Effector CD4-positive, alpha-beta T cell (primary cell): ENCODE measurements around the gene NDUFB7.
A peak's percentile ranks its signal among the peaks of the same experiment; 100 is the strongest.
"Not testable (repeated sequence)": the region's sequence is repeated elsewhere in the genome, so short reads cannot be mapped to it uniquely, and the experiment has no call there.

Experiments
- DNase-seq: peaks from one replicate; pipeline ENCODE4 v3.0.0-alpha.2; 2020
- total RNA-seq: gene quantifications from one replicate; lab custom pipeline; 2026; lab: John Stamatoyannopoulos, UW

Gene NDUFB7
- 14.3 reads per million, percentile 39 among the genes with 10 or more reads in this experiment for total RNA-seq

DNA sequence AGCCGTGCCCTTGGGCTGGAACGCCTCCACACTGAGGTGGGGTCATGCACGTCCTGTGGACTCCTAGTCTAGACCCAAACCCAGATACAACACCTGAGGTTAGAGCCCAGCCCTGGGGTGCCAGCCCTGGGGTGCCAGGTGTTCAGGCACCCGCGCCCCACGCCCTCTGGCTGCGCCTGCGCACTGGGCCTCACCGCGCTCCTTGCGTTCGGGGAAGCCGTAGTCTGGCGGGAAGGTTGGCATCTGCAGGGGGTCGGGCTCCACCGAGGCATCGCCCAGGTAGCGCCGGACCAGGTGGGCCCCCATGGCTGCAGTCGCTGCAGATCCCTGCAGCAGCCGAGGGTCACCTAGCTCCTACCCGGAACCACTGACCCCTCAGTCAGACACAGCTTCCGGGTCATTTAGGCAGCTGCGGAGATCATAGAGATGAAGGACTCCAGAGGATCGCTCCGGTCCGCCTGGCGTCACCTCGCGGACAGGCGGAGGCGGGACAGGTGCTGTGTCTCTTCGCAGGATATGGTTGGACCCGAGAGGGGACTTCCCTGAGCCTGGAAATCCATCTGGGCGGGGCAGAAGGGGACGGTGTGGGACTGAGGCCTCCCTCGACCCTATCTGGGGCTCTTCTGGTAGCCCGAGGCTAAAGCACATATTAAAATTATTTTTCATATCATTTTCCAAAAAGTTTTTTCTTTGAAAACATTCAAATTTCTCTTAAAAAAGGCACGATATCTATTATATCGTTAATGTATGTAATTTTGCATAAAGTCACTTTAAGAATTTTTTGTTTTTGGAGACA is at the start of gene NDUFB7:
Gene NDUFB7, minus strand, starts transcription at position 372 of the 796 bp plus-strand sequence. Its CDS starts 66 bp downstream, at position 306.
- peak; percentile 84 for DNase-seq

DNA sequence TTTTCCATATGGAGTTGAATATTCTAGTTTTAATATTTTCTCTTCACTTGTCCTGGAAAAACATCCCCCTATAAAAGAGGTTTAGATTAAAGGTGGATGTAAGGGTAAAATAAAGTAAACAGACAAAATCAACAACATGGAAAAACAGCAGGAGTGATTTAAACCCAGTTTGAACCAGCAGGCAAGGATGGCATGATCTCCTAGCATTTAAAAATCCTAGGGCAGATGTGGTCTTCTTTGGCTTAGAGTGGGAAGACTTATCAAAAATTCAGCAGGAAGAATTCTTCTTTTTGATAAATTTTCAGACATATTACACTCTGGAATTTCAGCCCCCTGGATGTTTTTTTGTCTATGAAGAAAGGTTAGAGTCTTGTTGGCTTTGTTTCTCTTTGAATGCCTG is 47.5 kb upstream of the NDUFB7 start:
- no peak for DNase-seq

DNA sequence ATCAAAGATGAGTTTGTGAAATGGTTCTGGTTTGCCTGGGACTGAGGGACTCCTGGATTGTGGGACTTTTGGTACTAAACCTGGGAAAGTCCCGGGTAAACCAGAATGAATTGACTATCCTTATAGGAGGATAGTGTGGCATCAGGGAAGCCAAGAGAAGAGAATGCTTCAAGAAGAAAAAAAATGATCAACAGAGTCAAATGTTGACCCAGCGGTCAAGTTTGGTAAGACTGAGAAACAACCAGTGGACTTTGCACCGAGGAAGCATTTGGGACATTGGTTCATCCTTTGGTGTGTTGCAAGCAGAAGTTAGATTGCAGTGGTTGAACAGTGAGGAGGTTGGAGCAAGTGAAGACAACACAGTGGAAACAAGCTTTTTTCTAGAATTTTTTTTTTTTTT is 44.5 kb upstream of the NDUFB7 start:
- DNase-seq = no peak

DNA sequence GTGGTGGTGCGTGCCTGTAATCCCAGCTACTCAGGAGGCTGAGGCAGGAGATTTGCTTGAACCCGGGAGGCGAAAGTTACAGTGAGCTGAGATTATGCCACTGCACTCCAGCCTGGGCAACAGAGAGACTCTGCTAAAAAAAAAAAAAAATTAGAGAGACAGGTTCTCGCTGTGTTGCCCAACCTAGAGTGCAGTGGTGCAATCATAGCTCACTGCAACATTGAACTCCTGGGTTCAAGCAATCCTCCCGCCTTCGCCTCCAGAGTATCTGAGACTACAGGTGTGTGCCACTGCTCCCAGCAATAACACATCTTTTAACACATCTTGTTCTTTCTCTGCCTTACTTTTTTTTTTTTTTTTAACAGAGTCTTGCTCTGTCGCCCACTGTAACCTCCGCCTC is 43.8 kb upstream of the NDUFB7 start:
- no peak for DNase-seq

DNA sequence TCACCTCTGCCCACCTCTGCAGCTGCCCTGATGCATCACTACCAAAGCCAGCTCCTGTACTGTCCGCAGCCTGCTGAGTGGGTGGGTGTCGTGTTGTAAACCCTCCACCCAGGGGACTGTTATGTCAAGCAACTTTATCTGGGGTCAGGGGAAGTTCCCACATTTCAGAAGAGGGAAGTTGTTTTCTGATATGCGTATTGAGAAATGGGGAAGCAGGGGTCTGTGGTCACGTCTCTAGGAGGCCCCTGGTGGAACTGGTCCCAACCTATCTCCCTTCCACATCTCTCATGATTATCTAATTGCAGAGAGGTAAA is 42.2 kb upstream of the NDUFB7 start:
- no peak for DNase-seq

DNA sequence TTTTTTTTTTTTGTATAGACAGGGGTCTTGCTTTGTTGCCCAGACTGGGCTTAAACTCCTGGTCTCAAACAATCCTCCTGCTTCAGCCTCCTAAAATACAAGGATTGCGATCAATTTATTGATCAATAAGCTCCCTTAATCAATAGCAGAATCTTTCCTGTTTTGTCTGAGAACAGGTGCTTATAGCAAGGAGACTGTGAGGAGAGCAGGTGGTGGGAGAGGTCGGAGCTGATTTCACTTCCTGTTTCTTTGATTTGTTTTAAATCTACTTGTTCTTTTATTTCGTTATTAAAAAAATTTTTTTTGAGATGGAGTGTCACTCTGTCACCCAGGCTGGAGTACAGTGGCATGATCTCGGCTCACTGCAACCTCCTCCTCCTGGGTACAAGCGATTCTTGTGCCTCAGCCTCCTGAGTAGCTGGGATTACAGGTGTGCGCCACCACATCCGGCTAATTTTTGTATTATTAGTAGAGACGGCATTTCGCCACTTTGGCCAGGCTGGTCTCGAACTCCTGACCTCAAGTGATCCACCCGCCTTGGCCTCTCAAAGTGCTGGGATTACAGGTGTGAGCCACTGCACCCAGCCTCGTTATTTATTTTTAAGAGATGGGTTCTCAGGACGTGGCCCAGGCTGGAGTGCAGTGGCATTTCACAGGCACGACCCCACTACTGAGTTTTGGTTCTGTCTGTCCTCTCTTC is 41.7 kb upstream of the NDUFB7 start:
- not testable (repeated sequence) for DNase-seq

DNA sequence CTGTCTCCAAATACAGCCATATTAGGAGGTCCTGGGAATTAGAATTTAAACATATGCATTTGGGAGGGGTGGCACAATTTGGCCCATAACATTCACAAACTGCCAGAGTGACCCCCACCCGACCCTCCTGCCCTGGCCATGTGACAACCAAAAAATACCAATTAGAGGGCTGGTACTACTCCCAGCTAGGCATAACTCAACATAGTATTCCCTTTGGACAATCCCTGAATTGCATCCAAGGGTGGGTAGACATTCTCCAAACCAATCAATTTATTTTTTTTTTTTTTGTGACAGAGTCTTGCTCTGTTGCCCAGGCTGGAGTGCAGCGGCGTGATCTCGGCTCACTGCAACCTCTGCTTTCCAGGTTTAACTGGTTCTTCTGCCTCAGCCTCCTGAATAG is 40.8 kb upstream of the NDUFB7 start:
- no peak for DNase-seq

DNA sequence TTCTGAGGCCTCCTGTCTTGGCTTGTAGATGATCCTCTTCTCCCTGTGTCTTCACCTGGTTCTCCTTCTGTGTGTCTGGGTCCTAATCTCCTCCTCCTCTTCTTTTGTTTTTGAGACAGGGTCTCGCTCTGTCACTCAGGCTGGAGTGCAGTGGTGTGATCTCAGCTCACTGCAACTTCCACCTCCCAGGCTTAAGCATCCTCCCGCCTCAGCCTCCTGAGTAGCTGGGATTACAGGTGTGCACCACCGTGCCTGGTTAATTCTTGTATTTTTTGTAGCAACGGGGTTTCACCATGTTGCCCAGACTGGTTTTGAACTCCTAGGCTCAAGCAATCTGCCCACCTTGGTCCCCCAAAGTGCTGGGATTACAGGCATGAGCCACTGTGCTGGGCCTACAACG is 40.4 kb upstream of the NDUFB7 start:
- not testable (repeated sequence) for DNase-seq

DNA sequence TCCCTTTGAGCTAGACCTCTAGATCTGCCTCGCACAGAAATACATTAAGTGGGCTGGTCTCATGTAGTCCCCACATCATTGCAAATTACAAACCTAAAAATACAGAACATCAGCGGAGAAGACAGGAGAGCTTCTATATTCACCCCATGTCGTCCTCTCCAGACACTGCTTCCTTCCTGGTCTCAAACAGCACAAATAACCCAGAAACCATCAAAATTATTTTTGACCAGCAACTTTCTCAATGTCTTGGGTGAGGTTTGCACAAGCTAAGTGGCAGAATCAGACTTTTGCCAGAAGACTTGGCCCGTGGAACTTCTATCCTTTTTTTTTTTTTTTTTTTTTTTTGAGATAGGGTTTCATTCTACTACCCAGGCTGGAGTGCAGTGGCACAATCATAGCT is 39.2 kb upstream of the NDUFB7 start:
- no peak for DNase-seq

DNA sequence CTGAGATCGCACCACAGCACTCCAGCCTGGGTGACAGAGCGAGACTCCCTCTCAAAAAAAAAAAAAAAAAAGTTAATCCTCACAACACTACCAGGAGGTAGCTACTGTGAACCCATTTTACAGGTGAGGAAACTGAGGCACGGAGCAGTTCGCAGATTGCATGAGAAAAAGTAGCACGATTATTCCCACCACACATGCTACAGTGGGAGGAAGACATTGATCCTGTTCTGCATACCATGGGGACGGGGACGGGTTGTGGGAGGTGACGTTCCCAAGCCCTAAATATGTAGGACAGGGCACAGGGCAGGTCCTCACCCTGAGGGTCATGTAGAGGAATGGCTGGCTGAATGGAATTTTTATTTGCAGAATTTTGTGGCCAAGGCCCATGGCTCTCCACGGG is 34.8 kb upstream of the NDUFB7 start:
- no peak for DNase-seq

DNA sequence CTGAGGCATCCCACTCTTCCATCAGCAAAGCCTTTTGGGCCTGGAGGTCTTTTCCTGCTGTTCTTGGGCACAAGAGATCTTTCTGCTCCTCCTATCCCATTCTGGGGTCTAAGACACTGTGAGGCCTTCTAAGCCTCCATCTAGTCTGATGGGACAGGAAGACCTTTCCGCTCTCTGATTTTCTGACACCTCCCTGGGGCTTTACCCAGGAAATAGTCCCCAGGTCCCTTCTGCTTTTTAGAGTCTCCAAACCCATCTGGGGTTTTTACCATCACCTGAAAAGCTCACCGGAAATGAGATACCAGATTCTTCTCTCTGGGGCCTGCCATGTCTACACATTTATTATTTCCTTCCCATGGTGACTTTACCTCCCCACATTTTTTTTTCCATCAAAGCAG is 32.1 kb upstream of the NDUFB7 start:
- DNase-seq = no peak

DNA sequence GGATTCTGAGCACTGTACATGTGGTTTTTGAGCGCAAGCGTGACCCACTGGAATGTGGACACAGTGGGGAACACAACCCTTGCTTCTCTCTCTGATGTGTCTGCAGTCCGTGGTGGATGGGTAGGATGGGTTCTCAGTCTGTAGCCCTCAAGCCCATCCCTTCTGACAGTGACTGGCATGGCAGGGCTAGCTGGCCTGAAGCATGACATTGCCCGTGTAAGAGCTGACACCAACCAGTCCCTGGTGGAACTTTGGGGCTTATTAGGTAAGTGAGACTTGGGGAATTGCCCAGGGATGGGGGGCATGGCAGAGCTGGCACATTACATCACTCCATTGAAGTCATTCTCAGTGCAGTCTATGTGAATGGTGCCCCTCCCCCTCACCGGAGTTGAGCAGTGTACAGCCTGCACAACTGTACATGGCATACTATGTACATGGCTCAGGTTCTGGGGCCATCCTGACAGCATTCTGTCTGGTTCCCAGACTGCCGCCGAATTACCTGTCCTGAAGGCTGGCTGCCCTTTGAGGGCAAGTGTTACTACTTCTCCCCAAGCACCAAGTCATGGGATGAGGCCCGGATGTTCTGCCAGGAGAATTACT is 27.8 kb upstream of the NDUFB7 start:
- DNase-seq = no peak

DNA sequence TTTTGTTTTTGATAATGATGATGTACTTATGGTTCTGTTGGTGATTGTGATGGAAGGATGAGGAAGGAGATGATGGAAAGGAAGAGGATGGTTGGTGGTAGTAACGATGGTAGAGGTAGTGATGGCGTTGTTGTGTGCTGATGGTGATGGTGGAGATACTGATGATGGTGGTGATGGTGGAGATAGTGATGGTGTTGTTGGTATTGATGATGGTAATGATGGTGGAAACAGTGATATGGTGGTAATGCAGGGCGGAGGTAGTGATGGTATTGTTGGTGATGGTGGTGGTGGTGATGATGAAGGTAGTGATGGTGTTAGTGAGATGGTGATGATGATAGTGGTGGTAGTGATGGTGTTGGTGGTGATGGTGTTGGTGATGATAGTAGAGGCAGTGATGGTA is 23.7 kb upstream of the NDUFB7 start:
- no peak for DNase-seq

DNA sequence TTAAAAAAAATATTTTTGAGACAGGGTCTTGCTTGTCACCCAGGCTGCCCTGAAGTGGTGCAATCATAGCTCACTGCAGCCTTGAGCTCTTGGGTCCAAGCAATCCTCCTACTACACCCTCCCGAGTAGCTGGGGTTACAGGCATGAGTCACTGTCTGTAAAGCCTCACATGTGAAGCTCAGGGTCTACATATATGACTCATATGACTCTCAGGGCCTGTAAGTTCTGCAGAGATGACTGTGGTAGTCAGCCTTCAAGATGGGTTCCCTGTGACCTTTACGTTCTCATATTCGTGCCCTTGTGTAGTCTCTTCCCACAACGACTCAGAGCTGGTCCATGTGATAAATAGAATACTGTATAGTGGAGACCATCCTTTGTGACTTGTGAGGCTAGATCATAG is 17.6 kb upstream of the NDUFB7 start:
- DNase-seq = not testable (repeated sequence)

DNA sequence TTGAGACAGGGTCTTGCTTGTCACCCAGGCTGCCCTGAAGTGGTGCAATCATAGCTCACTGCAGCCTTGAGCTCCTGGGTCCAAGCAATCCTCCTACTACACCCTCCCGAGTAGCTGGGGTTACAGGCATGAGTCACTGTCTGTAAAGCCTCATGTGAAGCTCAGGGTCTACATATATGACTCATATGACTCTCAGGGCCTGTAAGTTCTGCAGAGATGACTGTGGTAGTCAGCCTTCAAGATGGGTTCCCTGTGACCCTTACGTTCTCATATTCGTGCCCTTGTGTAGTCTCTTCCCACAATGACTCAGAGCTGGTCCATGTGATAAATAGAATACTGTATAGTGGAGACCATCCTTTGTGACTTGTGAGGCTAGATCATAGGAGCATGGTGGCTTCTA is 13.3 kb upstream of the NDUFB7 start:
- not testable (repeated sequence) for DNase-seq

DNA sequence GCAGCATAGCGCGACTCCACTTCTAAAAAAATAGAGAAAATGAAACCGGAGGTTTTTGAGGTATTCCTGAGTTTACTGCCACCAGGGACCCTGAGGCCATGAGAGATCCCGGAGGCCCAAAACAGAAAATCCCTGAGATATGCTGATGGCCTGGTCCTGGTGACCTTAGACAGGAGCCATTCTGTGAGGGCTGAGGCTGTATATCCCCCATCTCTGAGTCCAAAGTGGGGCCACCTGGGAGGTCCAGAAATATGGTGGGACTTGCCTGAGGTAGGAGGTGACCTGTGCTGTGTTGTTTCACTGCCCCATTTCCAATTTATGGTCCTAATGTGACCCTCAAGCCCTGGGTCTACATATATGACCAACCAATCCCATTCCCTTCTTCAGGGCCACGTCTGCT is 12.5 kb upstream of the NDUFB7 start:
- not testable (repeated sequence) for DNase-seq

DNA sequence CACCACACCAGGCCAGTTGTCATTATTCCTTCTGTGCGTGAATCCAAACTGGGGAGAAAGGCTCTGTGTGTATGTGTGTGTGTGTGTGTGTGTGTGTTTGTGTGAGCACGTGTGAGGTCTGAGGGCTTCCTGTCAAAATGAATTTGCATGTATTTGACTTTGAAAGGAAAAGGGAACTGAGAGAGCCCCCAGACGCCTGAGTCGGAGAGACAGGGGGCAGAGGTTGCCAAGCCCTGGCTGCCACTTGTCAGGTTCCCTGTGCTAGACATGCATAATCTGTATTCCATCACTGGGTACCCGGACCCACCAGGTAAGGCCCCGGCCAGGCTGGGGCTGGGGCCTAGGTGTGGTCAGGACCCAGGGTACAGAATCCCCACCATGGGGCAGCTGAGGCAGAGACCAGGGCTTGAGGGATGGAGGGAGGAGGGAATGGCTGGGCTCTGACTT is 11.1 kb upstream of the NDUFB7 start, which contains the start of gene CLEC17A:
Gene CLEC17A, plus strand, starts transcription at position 191 of the 447 bp plus-strand sequence. Its CDS starts 77 bp downstream, at position 268.
- DNase-seq = no peak

DNA sequence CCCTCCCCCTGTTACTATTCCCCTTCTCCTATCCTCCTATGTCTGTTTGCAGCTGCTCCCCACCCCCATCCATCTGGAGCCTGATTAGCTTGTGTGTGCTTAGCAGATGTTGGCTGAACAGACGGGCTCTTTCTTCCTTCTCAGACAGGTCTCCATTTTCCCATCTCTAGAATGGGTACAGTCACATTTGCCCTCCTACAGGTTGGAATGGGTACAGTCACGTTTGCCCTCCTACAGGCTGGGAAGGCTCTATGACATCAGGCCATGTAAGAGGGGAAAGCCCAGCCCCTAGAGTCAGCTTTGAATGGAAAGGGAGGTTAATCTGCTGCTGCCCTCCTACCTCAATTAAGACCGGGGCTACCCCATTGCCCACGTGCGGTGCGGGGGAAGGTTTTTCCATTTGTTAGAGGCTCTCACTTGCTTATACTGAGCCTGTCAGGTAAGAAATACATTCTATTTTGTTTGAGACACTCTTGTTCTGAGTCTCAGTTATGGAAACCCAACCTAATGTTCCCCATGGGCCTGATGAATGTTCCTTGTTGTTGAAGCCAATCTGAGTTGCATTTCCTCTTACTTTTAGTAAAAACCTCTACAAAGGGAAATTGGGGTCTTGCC is 8.9 kb upstream of the NDUFB7 start:
- no peak for DNase-seq

DNA sequence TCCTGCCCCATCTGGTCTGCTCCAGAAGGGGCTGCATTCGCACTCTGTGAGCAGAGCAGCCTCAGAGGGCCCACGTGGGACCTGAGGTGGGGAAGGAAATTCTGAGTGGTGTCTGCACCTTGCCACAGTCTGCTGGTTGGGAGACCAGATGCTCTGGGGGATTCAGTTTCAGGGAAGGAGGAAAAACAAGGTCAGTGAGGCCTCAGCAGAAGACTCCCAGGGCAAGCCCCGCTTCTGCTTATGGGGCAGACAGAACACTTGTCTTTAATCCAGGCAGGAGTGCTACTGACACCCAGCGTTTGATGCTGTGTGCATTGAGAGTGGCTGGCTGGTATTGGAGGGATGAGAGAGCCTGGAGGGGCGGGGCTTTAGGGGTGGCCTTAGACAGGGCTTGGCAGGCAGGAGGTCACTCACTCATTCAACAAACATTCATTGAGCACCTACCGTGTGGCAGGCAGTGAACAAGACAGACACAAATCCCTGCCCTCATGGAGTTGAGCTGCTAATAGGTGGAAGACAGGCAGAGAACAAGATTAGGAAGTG is 6.1 kb upstream of the NDUFB7 start:
- DNase-seq = no peak

DNA sequence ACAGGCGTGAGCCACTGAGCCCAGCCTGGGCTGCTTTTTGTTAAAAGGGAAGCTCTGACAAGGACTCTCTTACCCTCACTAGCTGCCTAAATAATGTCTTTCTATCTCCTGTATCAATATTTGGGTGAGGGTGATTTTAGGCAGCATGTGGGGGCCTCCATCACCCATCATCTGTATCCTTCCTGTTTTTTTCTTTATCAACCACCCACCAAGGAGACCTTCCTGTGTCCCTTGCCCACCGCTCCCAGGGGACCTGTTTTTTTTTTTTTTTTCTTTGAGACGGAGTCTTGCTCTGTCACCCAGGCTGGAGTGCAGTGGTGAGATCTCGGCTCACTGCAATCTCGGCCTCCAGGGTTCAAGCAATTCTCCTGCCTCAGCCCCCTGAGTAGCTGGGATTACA is 5.4 kb upstream of the NDUFB7 start:
- DNase-seq = no peak

DNA sequence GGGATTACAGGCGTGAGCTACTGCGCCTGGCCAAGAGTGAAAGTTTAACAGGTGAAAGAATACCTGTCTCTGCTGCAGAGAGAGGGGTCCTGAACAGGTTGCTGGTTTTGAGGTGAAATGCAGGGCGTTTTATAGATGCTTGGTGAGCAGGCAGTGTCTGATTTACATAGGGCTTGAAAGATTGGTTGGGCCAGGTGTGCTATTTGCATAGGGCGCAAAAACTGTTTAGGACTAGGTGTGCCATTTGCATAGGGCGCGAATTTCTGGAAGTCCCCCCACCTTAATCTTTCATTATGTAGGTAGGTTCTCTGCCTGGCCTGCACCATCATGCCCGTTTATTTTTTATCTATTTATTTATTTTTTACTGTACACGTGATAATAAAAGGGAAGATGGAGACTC is 4.5 kb upstream of the NDUFB7 start:
- no peak for DNase-seq

DNA sequence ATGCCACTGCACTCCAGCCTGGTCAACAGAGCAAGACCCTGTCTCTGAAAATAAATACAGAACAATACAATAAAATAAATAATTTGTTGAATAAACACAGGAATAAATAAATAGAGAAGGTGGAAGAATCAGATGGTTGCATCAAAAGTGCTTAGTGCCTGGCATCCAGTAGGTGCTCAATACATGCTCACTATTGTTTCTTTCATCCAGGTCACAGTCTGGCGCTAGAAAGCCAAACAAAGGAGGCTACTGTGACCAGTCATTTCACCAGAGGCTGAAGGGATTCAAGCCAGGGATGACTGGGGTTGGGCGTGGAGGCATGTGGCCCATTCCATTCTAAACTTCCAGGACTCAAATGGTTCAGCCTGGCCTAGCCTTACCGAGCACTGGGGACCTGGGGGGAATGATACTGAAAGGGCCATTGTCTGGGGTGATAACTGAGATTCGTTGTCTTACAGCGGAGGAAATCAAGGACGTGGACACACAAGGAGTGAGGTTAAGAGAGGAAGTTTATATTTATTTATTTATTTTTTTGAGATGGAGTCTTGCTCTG is 3.6 kb upstream of the NDUFB7 start:
- no peak for DNase-seq
